T47D (cell line): Measurements from ENCODE around the gene SPRR3.
A peak's percentile ranks its signal among the peaks of the same experiment; 100 is the strongest.
"Not testable (repeated sequence)": the region's sequence is repeated elsewhere in the genome, so short reads cannot be mapped to it uniquely, and the experiment has no call there.

ENCODE experiments used
- DNase-seq, 2 experiments: peaks; one replicate each; pipeline versions ENCODE4 v3.0.0 to v3.0.0-alpha.2; 2011 to 2012; ENCODE audit warnings: low read depth in 1 of 2, low spot score in 1 of 2
- JUND ChIP-seq: IDR thresholded peaks from 2 replicates; pipeline ENCODE4 v1.6.1; 2012; ENCODE audit warnings: low read depth
- in situ Hi-C: cut with HindIII; loops from 2 replicates; pipeline ENCODE4 v1.10.0; 2016; ENCODE audit warnings: low sequenced_read_pairs, low pct_unique_long_range_greater_than_20kb

The SPRR3 gene

DNA sequence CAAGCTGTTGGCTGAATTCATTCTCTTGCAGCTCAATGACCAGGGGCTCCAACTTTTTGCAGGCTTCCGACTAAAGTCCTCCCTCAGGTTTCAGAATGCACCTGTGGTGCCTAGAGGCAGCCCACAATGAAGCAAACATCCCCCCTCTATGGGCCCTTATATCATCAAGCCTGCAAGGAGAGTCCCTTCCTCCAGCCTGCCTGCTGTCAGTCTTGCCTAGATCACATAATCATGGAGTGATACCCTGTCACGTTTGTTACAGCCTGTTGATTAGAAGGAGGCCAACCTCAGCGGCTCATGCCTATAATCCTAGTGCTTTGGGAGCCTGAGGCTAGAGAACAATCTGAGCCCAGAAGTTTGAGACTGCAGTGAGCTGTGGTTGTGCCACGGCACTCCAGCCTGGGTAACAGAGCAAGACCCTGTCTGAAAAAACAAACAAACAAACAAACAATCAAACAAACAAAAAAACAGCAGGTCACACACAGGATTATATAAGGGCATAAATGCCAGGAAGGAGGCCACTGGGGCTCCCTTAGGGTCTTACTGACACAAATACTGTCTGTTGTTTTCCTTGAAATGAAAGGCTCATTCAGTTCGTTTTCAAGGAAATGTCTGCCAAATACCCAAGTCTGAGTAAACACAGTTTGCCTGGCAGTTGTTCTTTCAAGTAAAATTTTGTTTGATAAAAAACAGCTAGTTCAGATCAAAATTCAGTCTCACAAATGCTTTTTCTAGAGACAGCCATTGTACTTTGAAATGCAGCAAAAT is 4.7 kb upstream of the SPRR3 start:
- no peak for DNase-seq
- no peak for TF ChIP-seq JUND
- in situ Hi-C loops = no loop called here

DNA sequence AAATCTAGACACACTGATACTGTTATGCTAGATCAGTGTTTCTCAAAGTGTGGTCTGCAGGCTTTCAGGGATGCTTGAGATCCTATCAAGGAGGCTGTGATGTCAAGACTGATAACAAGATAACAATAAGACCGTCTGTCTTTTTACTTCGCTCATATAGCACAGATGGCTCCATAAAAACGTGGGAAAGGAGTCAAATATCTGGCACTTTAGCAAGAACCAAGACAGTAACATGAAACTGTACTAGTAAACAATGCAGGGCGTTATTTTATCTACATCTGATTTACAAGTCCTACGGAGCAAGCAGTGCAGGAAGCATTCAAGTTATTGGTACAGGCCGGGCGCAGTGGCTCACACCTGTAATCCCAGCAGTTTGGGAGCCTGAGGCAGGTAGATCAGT is 3.6 kb upstream of the SPRR3 start:
- peak in 1 of 2 experiments; percentile 16 for DNase-seq
- in situ Hi-C loops = no loop called here
- TF ChIP-seq JUND = no peak

DNA sequence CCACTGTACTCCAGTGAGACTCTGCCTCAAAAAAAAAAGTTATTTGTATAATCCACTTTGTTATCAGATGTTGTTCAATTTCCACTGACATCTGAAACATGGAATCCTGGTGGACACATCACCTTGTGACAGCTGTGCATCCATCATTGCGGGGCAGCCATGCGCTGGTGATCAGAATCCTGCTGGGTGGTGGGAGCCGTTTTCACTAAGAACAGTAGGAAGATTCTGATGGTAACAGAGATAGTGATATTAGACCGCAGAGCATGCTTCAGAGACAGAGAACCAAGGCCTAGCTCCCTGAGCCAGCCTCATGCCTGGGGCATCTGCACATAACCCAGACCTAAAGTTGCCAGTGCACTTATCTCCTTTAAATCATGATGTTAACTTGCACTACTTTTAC is 3.1 kb upstream of the SPRR3 start:
- DNase-seq = no peak
- in situ Hi-C loops = no loop called here
- no peak for TF ChIP-seq JUND

DNA sequence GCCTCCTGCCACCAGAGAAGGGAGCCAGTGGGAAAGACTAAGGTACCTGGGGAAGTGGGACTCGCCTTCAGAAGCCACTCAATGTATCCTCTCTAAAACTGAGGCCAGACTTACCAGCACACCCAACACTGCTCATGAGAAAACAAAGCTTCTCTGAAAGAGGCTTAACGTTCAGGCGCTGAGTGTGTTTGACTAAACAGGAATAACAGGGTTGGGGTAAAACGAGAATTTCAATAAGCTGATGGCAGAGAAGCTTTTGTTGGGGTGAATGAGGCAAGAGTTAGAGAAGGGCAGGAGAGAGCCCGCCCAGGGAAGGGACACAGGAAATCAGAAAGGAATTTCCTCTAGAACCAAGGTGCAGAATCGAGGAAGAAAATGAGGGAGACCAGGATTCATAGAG is 1.7 kb upstream of the SPRR3 start:
- DNase-seq = no peak
- no peak for TF ChIP-seq JUND
- in situ Hi-C loops = no loop called here

DNA sequence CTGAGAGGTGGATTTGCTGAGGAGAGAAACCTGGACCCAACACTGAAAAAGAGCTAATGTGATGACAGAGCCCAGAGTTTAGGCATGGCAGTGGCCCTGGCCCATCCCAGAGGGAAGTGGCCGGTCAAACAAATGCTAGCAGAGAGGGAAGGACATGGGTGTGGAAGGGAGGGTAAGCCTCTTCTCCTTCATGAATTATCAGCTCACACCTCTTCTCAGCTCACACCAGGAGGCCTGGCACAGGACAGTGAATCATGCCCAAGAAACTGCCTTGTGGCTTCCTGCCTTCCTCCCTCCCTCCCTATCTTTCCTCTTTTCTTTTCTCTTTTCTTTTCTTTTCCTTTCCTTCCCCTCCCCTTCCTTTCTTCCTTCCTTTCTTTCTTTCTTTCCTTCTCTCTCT is 1.3 kb upstream of the SPRR3 start:
- no peak for TF ChIP-seq JUND
- in situ Hi-C loops = no loop called here
- no peak for DNase-seq

DNA sequence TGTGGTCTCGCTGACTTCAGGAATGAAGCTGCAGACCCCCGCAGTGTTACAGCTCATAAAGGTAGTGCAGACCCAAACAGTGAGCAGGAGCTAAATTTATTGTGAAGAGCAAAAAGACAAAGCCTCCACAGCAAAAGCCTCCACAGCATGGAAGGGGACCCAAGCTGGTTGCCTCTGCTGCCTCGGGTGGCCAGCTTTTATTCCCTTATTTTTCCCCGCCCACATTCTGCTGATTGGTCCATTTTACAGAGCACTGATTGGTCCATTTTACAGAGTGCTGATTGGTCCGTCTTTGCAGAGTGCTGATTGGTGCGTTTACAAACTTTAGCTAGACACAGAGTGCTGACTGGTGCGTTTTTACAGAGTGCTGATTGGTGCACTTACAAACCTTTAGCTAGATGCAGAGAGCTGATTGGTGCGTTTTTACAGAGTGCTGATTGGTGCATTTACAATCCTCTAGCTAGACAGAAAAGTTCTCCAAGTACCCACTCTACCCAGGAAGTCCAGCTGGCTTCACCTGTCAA is 9.7 kb downstream of the SPRR3 start:
- peak in 1 of 2 experiments; percentile 24 for DNase-seq
- in situ Hi-C loops = not testable (repeated sequence)

DNA sequence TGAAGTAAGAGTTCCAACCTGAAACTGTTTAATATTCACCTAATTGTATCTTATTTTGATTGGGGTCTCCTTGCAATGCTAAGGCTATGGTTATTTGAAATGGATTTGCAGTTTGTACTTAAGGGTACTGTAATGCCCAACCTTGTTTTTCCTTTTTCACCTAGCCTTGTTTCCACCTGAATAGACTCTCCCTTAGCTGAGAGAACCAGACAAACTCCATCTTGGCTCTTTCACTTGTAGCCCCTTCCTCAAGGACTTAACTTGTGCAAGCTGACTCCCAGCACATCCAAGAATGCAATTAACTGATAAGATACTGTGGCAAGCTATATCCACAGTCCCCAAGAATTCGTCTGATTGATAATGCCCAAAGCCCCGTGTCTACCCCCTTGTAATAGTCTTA is 20.3 kb downstream of the SPRR3 start:
- DNase-seq, in situ Hi-C loops: not testable (repeated sequence)

DNA sequence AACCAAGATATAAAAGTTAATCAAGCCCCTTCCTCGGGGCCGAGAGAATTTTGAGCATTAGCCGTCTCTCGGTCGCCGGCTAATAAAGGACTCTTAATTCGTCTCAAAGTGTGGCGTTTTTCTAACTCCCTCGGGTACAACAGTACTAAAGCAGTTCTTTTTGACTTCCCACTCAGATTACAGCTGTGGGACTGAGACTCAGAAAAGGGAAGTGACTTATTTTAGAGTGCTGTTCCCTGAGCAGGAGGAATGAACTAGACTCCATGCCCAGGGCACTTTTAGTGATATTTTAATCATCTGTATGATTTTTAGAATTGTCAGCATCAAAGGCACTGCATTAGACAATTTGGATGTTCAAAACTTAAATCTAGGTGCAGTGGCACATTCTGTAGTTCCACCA is 20.8 kb downstream of the SPRR3 start:
- DNase-seq, in situ Hi-C loops: not testable (repeated sequence)

DNA sequence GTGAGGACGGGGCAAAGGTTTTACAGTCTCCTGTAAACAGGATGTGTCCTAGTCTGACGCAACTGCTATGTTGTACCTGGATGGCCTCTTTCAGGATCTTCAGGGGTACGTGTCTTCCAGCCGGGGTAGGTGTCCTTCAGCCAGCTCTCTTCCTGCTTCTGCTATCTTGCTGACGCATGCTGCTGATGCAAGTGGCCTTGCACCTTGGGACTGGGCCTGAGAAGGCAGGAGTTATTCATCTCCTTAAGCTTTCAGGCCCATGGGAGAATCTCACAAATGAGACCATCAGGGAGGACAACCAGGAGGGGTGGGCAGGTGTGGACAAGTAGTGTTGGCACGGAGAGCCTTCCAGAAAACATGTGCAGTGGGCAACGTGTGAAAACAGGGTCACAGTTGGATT is 21.6 kb downstream of the SPRR3 start:
- no peak for TF ChIP-seq JUND
- in situ Hi-C loops = no loop called here
- DNase-seq = no peak

DNA sequence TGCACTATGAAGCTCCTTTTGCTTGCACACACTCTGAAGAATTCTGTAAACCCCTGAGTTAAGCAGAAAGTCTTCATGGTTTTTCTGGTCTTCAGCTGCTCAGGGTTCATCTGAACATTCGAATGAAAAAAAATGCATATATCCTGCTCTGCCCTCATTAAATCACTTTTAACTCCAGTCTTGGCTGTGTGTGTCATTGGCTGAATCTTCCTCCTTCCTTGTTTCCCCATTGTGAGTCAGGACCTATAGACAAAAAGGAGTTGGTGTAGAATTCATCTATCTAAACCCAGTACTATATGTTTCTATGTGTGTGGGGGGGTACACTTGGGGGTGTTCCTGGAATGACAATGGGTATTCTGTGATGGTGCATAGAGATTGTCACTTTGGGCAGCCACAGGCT is 22.9 kb downstream of the SPRR3 start:
- no peak for TF ChIP-seq JUND
- DNase-seq = no peak
- in situ Hi-C loops = no loop called here

DNA sequence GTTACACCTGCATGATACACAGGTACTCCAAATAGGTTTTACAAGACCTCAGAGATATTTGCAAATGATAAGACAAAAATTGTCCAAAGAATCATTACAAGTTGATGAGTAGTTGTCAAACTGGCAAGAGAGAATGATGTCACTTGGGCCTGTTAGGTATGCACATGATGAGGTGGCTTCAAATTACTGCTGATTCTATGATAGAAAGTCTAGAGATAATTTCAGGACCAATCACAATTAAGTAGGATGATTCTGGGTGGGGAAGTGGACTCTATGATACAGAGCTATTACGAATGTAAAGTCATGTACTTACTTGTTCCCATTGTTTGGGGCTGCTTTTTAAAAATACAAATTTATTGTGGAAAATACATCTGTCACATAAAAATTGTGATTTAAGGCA is 24.2 kb downstream of the SPRR3 start:
- DNase-seq = no peak
- no peak for TF ChIP-seq JUND
- in situ Hi-C loops = no loop called here

DNA sequence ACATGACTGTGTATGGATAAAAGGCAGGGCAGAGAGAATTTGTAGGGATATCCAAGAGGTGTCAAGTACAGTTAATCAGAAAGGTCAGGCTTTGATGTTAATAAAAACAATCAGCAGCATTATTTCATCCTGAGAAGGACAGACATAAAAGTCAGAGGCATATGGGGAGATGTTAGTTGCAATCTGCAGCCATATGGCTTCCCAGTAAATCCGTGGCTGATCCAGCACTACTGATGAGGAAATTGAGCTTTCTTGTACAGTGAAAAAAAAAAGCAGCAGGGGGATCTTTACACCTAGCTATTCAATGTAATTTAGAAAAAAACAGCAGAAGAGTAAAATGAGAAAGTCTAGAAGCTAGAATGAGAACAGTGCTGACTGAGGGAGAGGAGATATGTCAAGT is 27.2 kb downstream of the SPRR3 start:
- TF ChIP-seq JUND = no peak
- in situ Hi-C loops = no loop called here
- no peak for DNase-seq

DNA sequence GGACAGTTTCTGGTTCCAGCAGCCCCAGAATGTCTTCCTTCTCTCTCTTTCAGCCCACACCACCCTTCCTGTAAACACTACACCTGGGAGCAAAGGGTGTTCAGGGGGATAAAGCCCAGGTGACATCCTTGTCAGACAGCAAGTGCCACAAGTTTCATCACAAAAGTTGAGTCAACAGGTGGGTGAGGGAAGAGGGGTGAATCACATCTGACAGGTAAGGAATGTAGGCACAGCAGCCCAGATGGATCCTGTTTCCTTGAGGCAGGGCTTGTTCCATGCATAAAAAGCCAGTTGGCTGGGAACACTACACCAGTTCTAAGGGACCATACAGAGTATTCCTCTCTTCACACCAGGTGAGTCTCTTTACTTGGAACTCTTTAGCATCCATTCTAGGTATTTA is 29.3 kb downstream of the SPRR3 start, which contains the start of gene SPRR1B:
TSS of gene SPRR1B (plus strand) at position 309 of the 400 bp plus-strand sequence. CDS start 1,143 bp downstream, outside the sequence.
- peak in 1 of 2 experiments; percentile 8 for DNase-seq
- no peak for TF ChIP-seq JUND
- in situ Hi-C loops = no loop called here

DNA sequence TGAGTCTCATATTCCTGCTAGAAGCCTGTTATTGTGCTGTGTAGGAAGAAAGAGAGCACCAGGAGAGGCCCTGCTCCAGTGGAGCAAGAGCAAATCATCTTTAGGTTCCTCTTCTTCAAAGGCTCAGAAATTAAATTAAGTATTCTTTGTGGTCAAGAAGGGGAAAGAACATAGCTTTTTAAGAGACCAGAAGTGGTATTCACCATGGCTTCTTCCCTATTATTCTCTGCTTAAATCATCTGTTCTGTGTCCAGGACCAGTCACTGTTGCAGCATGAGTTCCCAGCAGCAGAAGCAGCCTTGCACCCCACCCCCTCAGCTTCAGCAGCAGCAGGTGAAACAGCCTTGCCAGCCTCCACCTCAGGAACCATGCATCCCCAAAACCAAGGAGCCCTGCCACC is 30.5 kb downstream of the SPRR3 start:
- no peak for DNase-seq
- no peak for TF ChIP-seq JUND
- in situ Hi-C loops = no loop called here
